ENCODE results near the gene ADPGK. TPM values are rescaled to one million over a fixed set of nuclear protein-coding genes. Genes with fewer than 3 reads are reported as not detected.

ADPGK gene
- total RNA-seq, 4 donors from 2014 or later: 31.7 to 87.2 (median 53.4) TPM

DNA sequence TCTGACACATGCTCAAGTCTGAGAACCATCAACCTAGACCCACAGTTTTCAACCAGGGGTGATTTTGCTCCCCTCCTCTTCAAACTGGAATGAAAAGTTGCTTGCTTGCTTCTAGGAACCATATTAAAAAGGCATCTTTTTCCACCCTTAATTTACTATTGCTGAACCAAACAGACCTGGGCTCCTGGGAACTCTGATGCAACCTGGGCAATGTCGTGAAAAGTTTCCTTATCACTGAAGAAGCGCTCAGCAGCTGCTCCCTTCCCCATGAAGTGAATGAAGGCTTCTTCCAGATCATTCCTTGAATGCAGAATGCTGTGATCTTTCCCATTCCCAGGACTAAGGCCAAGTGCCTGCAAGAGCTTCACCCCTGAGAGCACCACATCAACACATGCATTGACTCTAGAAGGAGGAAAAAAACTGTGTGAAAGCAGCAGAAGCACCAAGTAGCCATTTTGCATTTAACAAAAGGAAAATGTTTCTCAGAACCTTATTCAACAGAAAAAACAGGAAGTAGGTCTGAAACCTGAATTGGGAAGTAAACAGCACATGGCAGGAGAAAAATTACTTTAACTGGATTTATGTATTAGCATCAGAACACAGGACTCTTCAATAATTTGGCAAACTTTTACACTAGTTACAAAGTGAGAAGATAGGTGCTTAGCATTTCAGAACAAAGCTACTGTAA, 8.7 kb downstream of the ADPGK start:
- in situ Hi-C loops (cut with MboI; ENCODE audit: low pct_ligation_motif_present in 1 of 4, low pct_unique_long_range_greater_than_20kb in 1 of 4, low sequenced_read_pairs in 3 of 4): loop anchor here in 3 of 4 donors (25.0 kb wide), 1 partner anchor 487 kb away; no protein-coding TSS in a partner anchor
- Histone ChIP-seq H3K36me3 (peaks cover 0 to 32% (median 0%) of the 10 kb centered on the region in 4 donors), H3K9me3 (no peaks in the 10 kb centered on the region), H3K4me1 (no peaks in the 10 kb centered on the region), H3K27me3 (no peaks in the 10 kb centered on the region), H3K27ac (peak overlapping the region in 1 of 4 donors; percentile 18), H3K4me3 (no peak overlapping the region)
- 92% methylated on average over 2 of the region's 2 CpGs; no CpG with 5 or more reads in 1 of the 2 donors for whole genome bisulfite sequencing, 2 donors (ENCODE audit: low coverage in 1 of 2)
- intact Hi-C loops (cut with DNase I; ENCODE audit: low total_unique reads): no loop called here
- no peak for DNase-seq
- no peak for TF ChIP-seq POLR2A (IDR thresholded peaks at IDR 0.05)
- no peak for TF ChIP-seq EP300 (IDR thresholded peaks at IDR 0.05; ENCODE audit: low read depth)
- TF ChIP-seq POLR2AphosphoS5 (IDR thresholded peaks at IDR 0.05): no peak
- TF ChIP-seq, protein P1, sequence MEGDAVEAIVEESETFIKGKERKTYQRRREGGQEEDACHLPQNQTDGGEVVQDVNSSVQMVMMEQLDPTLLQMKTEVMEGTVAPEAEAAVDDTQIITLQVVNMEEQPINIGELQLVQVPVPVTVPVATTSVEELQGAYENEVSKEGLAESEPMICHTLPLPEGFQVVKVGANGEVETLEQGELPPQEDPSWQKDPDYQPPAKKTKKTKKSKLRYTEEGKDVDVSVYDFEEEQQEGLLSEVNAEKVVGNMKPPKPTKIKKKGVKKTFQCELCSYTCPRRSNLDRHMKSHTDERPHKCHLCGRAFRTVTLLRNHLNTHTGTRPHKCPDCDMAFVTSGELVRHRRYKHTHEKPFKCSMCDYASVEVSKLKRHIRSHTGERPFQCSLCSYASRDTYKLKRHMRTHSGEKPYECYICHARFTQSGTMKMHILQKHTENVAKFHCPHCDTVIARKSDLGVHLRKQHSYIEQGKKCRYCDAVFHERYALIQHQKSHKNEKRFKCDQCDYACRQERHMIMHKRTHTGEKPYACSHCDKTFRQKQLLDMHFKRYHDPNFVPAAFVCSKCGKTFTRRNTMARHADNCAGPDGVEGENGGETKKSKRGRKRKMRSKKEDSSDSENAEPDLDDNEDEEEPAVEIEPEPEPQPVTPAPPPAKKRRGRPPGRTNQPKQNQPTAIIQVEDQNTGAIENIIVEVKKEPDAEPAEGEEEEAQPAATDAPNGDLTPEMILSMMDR (IDR thresholded peaks at IDR 0.05): no peak

DNA sequence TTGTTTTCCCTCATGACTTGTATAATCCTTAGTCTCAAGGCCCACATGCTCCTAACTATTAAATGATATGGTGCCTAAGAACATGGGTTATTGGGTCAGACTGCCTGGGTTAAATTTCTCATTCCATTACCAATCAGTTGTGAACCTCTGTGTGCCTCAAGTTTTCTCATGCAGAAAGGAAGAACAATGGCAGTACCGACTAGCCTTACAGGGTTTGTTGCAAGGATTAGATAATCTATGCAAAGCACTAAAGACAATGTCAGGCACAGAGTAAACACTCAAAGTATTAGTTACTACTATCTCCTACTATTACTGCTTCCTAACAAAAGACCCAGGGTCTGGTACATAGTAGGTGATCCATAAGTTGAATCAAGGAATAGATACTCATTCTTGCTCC, 12.2 kb downstream of the ADPGK start:
- TF ChIP-seq, protein P1 (IDR thresholded peaks at IDR 0.05): no peak
- TF ChIP-seq POLR2AphosphoS5 (IDR thresholded peaks at IDR 0.05): no peak
- no peak for TF ChIP-seq EP300 (IDR thresholded peaks at IDR 0.05; ENCODE audit: low read depth)
- TF ChIP-seq POLR2A (IDR thresholded peaks at IDR 0.05): no peak

DNA sequence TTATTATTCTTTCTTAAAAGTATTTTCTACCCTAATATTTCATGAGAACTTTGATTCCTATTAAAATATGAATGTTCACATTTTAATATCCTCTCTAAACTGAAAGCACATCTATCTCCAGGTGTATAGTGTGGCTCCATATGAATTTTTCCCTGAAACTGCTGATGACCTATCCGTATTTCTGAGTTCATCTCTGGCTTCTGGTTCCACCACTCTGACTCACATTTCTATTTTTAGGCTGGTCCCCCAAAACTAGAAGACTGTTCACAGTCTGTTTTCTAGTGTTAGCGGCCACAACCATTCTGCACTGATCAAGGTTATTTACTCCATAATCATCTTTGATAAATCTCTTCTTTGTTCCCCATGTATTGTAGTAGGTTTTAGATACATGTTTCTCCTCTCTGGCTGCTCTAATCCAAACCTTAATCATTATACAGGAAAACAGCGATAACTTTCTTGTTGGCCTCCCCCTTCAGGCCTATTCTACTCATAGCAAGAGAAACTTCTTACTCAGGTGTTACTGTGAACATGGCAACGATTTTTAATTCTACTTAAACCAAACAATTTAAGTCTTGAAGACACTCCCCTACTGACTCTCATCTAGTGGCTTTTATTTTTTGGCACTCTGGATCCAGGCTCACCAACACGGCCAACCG, 12.8 kb downstream of the ADPGK start:
- H3K36me3 ChIP-seq: peaks cover 0 to 62% (median 12%) of the 10 kb centered on the region in 4 donors

More for the DNA sequence above, 12.2 kb downstream of the ADPGK start:
- Histone ChIP-seq H3K36me3 (peaks cover 0 to 57% (median 12%) of the 10 kb centered on the region in 4 donors), H3K4me1 (no peaks in the 10 kb centered on the region), H3K9me3 (peaks cover 0 to 16% of the 10 kb centered on the region in 2 donors), H3K27ac (no peak overlapping the region), H3K27me3 (no peaks in the 10 kb centered on the region), H3K4me3 (no peak overlapping the region)
- intact Hi-C loops (cut with DNase I; ENCODE audit: low total_unique reads) (no loop called here), in situ Hi-C loops (cut with MboI; ENCODE audit: low pct_ligation_motif_present in 1 of 4, low pct_unique_long_range_greater_than_20kb in 1 of 4, low sequenced_read_pairs in 3 of 4) (no loop called here)
- 54% methylated on average over 1 of the region's 1 CpG; no CpG with 5 or more reads in 1 of the 2 donors for WGBS, 2 donors (ENCODE audit: low coverage in 1 of 2)
- no peak for DNase-seq

DNA sequence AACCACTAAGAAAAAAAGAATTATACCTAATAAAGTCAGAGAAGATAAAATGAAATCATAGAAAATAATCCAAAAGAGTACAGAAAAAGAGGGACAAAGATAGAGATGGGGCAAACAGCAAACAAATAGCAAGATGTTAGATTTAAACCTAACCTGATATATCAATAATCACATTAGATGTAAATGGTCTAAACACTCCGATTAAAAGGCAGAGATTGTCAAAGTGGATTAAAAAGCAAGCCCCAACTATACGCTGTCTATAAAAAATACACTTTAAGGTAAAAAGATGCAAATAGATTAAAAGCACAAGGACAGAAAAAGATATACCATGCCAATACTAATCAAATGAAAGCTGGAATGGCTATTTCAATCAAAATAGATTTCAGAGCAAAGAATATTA, 16.8 kb downstream of the ADPGK start:
- intact Hi-C loops (cut with DNase I; ENCODE audit: low total_unique reads): no loop called here
- H3K27ac ChIP-seq: no peak overlapping the region
- in situ Hi-C loops (cut with MboI; ENCODE audit: low pct_ligation_motif_present in 1 of 4, low pct_unique_long_range_greater_than_20kb in 1 of 4, low sequenced_read_pairs in 3 of 4): no loop called here
- no peaks in the 10 kb centered on the region for H3K27me3 ChIP-seq
- peaks cover 0 to 66% (median 12%) of the 10 kb centered on the region in 4 donors for H3K36me3 ChIP-seq
- no peak for DNase-seq
- TF ChIP-seq EP300 (IDR thresholded peaks at IDR 0.05; ENCODE audit: low read depth) (no peak), POLR2AphosphoS5 (IDR thresholded peaks at IDR 0.05) (no peak), POLR2A (IDR thresholded peaks at IDR 0.05) (no peak)
- TF ChIP-seq, protein P1 (IDR thresholded peaks at IDR 0.05): no peak
- WGBS, 2 donors (ENCODE audit: low coverage in 1 of 2): 94 to 100% methylated on average over 2 of the region's 2 CpGs
- H3K9me3 ChIP-seq: peaks cover 0 to 16% of the 10 kb centered on the region in 2 donors
- H3K4me1 ChIP-seq: no peaks in the 10 kb centered on the region
- H3K4me3 ChIP-seq: no peak overlapping the region

More for the DNA sequence above, 12.8 kb downstream of the ADPGK start:
- Histone ChIP-seq H3K4me3 (no peak overlapping the region), H3K9me3 (peaks cover 0 to 16% of the 10 kb centered on the region in 2 donors), H3K27ac (no peak overlapping the region), H3K4me1 (no peaks in the 10 kb centered on the region), H3K27me3 (no peaks in the 10 kb centered on the region)
- DNase-seq: no peak
- WGBS, 2 donors (ENCODE audit: low coverage in 1 of 2): 75 to 76% methylated on average over 6 of the region's 6 CpGs
- TF ChIP-seq POLR2A (IDR thresholded peaks at IDR 0.05) (no peak), POLR2AphosphoS5 (IDR thresholded peaks at IDR 0.05) (no peak), EP300 (IDR thresholded peaks at IDR 0.05; ENCODE audit: low read depth) (no peak)
- TF ChIP-seq, protein P1 (IDR thresholded peaks at IDR 0.05): no peak
- intact Hi-C loops (cut with DNase I; ENCODE audit: low total_unique reads) (no loop called here), in situ Hi-C loops (cut with MboI; ENCODE audit: low pct_ligation_motif_present in 1 of 4, low pct_unique_long_range_greater_than_20kb in 1 of 4, low sequenced_read_pairs in 3 of 4) (no loop called here)

Measured in transverse colon (tissue), 4 donors.